NK-92 treated with Interleukin-12 subunit alpha and Interleukin-12 subunit beta, amount 100 ng/mL, for 24 hours (cell line): ENCODE data around the gene RIMBP2.

Source experiments
- DNase-seq: peaks from one replicate; lab custom pipeline; 2025; lab: John Stamatoyannopoulos, UW

The RIMBP2 gene

GRCh38 chr12:130737731-130738130 lies 21.6 kb upstream of the RIMBP2 start:
- DNase-seq = no peak

- no peak for DNase-seq
Measured at GRCh38 chr12:130729344-130729743, 13.2 kb upstream of the RIMBP2 start.

- no peak for DNase-seq
Measured at GRCh38 chr12:130728158-130729058, 12.3 kb upstream of the RIMBP2 start.

- DNase-seq = no peak
Measured at GRCh38 chr12:130719263-130719859, 3.3 kb upstream of the RIMBP2 start.

GRCh38 chr12:130717752-130718151 lies 1.7 kb upstream of the RIMBP2 start:
- DNase-seq = no peak

GRCh38 chr12:130716969-130717366 lies 869 bp upstream of the RIMBP2 start:
- DNase-seq = no peak

GRCh38 chr12:130715150-130715997 lies 725 bp downstream of the RIMBP2 start:
- DNase-seq = no peak

- DNase-seq = no peak
Measured at GRCh38 chr12:130714591-130715149, 1.4 kb downstream of the RIMBP2 start.

- DNase-seq = no peak
Measured at GRCh38 chr12:130714091-130714590, 2.0 kb downstream of the RIMBP2 start.

GRCh38 chr12:130713581-130713991 lies 2.5 kb downstream of the RIMBP2 start:
- DNase-seq = no peak

GRCh38 chr12:130712346-130713065 lies 3.6 kb downstream of the RIMBP2 start:
- DNase-seq = no peak

- no peak for DNase-seq
Measured at GRCh38 chr12:130711756-130712155, 4.3 kb downstream of the RIMBP2 start.

- no peak for DNase-seq
Measured at GRCh38 chr12:130710733-130711080, 5.4 kb downstream of the RIMBP2 start.

- DNase-seq = no peak
Measured at GRCh38 chr12:130709971-130710732, 5.9 kb downstream of the RIMBP2 start.

- no peak for DNase-seq
Measured at GRCh38 chr12:130709151-130709970, 6.7 kb downstream of the RIMBP2 start.

GRCh38 chr12:130708648-130709047 lies 7.5 kb downstream of the RIMBP2 start:
- DNase-seq = no peak

GRCh38 chr12:130707571-130707891 lies 8.6 kb downstream of the RIMBP2 start:
- DNase-seq = no peak

- DNase-seq = no peak
Measured at GRCh38 chr12:130706885-130707570, 9.1 kb downstream of the RIMBP2 start.

- no peak for DNase-seq
Measured at GRCh38 chr12:130706311-130706710, 9.8 kb downstream of the RIMBP2 start.
